NCI-H69 (cell line): Measurements from ENCODE around the gene EIF4G2.

Source experiments
- DNase-seq: peaks from one replicate; lab custom pipeline; 2025; lab: John Stamatoyannopoulos, UW

The EIF4G2 gene

GRCh38 chr11:10771457-10771856 lies 37.3 kb downstream of the EIF4G2 start:
- DNase-seq = no peak

GRCh38 chr11:10770626-10771254 lies 38.0 kb downstream of the EIF4G2 start:
- peak; percentile 53 for DNase-seq

- no peak for DNase-seq
These were observed 44.3 kb downstream of the EIF4G2 start for GRCh38 chr11:10764412-10764811.

GRCh38 chr11:10763766-10764165 lies 45.0 kb downstream of the EIF4G2 start:
- DNase-seq = no peak

- no peak for DNase-seq
These were observed 45.8 kb downstream of the EIF4G2 start for GRCh38 chr11:10762913-10763421.

GRCh38 chr11:10762185-10762584 lies 46.5 kb downstream of the EIF4G2 start:
- no peak for DNase-seq

GRCh38 chr11:10761085-10761698 lies 47.5 kb downstream of the EIF4G2 start:
- DNase-seq = no peak

- peak; percentile 9 for DNase-seq
These were observed 49.8 kb downstream of the EIF4G2 start for GRCh38 chr11:10758957-10759356.

- no peak for DNase-seq
These were observed 56.2 kb downstream of the EIF4G2 start for GRCh38 chr11:10752486-10752885.

GRCh38 chr11:10752061-10752460 lies 56.7 kb downstream of the EIF4G2 start:
- DNase-seq = no peak

- DNase-seq = peak; percentile 61
These were observed 57.2 kb downstream of the EIF4G2 start for GRCh38 chr11:10751581-10751940.

GRCh38 chr11:10750838-10751580 lies 57.7 kb downstream of the EIF4G2 start, which contains the start of gene CTR9:
Gene CTR9, plus strand, starts transcription at chr11:10751246. Its CDS starts 167 bp downstream, at chr11:10751413.
- DNase-seq = peak; percentile 98

- DNase-seq = no peak
These were observed 59.2 kb downstream of the EIF4G2 start for GRCh38 chr11:10749476-10749875.

- no peak for DNase-seq
These were observed 61.0 kb downstream of the EIF4G2 start for GRCh38 chr11:10747733-10748132.
